Measurements from ENCODE around the gene HIBCH. TPM values are rescaled to one million over a fixed set of nuclear protein-coding genes. Genes with fewer than 3 reads are reported as not detected.
"Not testable (repeated sequence)": the region's sequence is repeated elsewhere in the genome, so short reads cannot be mapped to it uniquely, and the experiment has no call there.

Gene HIBCH
- total RNA-seq, 1 donor from 2014 or later = 22.0 TPM

DNA sequence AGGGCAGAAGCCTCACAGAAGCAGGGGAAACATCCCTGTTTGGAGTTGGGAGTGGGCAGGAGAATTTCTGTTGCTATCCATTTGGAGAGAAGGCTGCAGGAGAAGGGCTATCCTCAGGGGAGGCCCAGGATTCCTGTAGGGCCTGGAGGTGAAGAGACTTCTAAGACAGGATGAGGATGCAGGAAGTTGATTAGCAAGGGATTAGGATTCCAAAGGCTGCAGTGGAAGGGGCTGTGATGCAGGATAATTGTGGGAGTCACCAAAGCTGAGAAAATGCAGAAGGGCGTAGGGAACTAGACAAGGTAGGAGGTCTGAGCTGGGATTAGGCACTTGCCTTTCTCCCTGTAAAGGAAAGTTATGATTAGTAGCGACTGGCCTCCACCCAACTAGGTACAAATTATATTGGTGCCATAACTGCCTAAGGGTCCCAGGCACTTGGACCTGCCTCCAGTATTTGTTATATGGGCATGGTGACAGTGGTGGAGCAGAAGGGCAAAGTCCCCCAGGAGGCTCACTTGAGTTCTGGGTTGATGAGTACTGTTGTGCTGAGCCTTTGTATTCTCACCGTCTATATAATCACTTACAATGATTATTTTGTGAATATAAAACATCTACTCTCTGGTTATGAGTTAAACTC lies 160.7 kb downstream of the HIBCH start:
- no peak overlapping the region for H3K4me3 Mint-ChIP-seq (ENCODE audit: unreplicated experiment)
- H3K4me1 Mint-ChIP-seq (ENCODE audit: low read depth, unreplicated experiment) = no peaks in the 10 kb centered on the region
- TF ChIP-seq, protein P1, sequence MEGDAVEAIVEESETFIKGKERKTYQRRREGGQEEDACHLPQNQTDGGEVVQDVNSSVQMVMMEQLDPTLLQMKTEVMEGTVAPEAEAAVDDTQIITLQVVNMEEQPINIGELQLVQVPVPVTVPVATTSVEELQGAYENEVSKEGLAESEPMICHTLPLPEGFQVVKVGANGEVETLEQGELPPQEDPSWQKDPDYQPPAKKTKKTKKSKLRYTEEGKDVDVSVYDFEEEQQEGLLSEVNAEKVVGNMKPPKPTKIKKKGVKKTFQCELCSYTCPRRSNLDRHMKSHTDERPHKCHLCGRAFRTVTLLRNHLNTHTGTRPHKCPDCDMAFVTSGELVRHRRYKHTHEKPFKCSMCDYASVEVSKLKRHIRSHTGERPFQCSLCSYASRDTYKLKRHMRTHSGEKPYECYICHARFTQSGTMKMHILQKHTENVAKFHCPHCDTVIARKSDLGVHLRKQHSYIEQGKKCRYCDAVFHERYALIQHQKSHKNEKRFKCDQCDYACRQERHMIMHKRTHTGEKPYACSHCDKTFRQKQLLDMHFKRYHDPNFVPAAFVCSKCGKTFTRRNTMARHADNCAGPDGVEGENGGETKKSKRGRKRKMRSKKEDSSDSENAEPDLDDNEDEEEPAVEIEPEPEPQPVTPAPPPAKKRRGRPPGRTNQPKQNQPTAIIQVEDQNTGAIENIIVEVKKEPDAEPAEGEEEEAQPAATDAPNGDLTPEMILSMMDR (IDR thresholded peaks at IDR 0.05; ENCODE audit: partially characterized antibody, unreplicated experiment) = no peak
- no peak for DNase-seq
- no peaks in the 10 kb centered on the region for H3K36me3 Mint-ChIP-seq (ENCODE audit: unreplicated experiment)
- H3K27ac Mint-ChIP-seq (ENCODE audit: unreplicated experiment) = no peak overlapping the region
- H3K27me3 Mint-ChIP-seq (ENCODE audit: unreplicated experiment) = no peaks in the 10 kb centered on the region
- H3K9me3 Mint-ChIP-seq (ENCODE audit: unreplicated experiment) = no peaks in the 10 kb centered on the region

DNA sequence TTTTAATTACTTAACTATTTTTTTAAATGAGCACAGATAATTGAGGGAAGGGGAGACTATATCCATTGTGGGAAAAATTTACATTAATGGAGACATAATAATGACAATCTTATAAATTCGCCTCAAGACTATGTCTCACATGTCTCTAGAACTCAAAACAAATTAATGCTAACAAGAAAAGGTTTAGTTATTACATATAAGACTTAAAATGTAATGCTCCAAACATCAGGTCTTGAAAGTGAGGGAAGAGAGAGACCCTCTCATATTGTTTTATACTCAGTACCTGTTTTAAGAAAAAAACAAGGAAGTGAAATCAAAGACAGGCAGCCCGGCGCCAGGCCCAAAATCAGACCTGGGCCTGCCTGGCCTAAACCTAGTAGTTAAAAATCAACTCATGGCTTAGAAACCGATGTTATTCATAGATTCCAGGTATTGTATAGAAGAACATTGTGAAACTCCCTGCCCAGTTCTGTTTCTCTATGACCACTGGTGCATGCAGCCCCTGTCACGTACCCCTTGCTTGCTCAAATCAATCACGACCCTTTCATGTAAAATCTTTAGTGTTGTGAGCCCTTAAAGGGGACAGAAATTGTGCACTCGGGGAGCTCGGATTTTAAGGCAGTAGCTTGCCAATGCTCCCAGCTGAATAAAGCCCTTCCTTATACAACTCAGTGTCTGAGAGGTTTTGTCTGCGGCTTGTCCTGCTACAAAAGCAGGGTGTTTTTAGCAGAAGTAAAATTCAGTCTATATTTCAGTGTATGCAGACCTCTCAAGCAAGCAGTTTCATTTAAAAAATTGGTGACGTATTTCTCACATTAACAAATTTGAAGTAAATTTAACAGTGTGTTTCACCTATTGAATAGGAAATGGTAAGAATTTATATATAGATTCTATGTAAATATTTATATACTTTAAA lies 161.8 kb downstream of the HIBCH start:
- not testable (repeated sequence) for H3K4me3 Mint-ChIP-seq (ENCODE audit: unreplicated experiment); DNase-seq; H3K4me1 Mint-ChIP-seq (ENCODE audit: low read depth, unreplicated experiment); H3K36me3 Mint-ChIP-seq (ENCODE audit: unreplicated experiment); H3K9me3 Mint-ChIP-seq (ENCODE audit: unreplicated experiment); H3K27me3 Mint-ChIP-seq (ENCODE audit: unreplicated experiment); H3K27ac Mint-ChIP-seq (ENCODE audit: unreplicated experiment)

DNA sequence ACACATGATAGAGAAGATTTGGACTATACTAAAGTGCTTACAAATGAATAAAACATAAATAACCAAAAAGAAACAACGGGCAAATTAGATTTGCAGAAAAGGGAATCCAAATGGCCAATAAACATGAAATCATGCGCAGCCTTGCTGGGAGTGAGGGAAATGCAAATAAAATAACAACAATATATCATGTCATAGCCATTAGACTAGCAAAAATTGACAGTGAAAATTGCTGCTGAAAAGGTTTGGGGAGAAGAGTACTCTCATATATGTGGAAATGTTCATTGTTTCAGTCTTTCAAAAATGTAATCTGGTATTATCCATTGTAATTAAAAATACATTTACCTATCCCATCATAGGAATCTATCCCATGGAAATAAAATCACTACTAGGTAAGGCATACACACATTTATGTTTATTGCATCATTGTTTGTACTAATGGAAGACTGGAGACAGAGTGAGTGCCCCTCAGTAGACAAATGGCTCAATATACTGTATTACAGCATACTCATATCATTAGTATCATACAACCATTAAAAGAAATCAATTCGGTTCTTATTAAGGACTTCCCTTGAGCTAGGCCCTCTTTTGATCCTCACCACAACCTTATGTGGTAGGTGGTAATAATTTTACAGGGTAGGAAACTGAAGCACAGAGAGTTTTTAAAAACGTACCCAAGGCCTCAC lies 163.0 kb downstream of the HIBCH start:
- Mint-ChIP-seq H3K27ac (ENCODE audit: unreplicated experiment) (no peak overlapping the region), H3K9me3 (ENCODE audit: unreplicated experiment) (no peaks in the 10 kb centered on the region), H3K36me3 (ENCODE audit: unreplicated experiment) (no peaks in the 10 kb centered on the region), H3K4me1 (ENCODE audit: low read depth, unreplicated experiment) (no peaks in the 10 kb centered on the region), H3K4me3 (ENCODE audit: unreplicated experiment) (no peak overlapping the region), H3K27me3 (ENCODE audit: unreplicated experiment) (peaks cover 1% of the 10 kb centered on the region)
- no peak for DNase-seq
- TF ChIP-seq, protein P1 (IDR thresholded peaks at IDR 0.05; ENCODE audit: partially characterized antibody, unreplicated experiment) = no peak

Other genes with a start within 250 kb of the HIBCH start
- 41.7 TPM for gene INPP1, start 23.8 kb upstream of the HIBCH start, total RNA-seq (ENCODE audit: unreplicated experiment)
- 31.0 TPM for gene MFSD6, start 88.5 kb upstream of the HIBCH start, total RNA-seq (ENCODE audit: unreplicated experiment)
- 2.1 TPM for gene NEMP2, start 214.9 kb upstream of the HIBCH start, total RNA-seq (ENCODE audit: unreplicated experiment)

Data from glutamatergic neuron (in vitro differentiated cells).